SW480 (cell line): ENCODE results near the gene VWA8.
"Not testable (repeated sequence)": the region's sequence is repeated elsewhere in the genome, so short reads cannot be mapped to it uniquely, and the experiment has no call there.

Experiments
- DNase-seq: peaks from one replicate; pipeline ENCODE4 v3.0.0-alpha.2; 2016; ENCODE audit warnings: low spot score

Gene VWA8

GRCh38 chr13:41802043-41802683 lies 158.7 kb downstream of the VWA8 start:
- no peak for DNase-seq

GRCh38 chr13:41791056-41791455 lies 169.9 kb downstream of the VWA8 start:
- no peak for DNase-seq

- no peak for DNase-seq
Measured at GRCh38 chr13:41788552-41788951, 172.4 kb downstream of the VWA8 start.

- no peak for DNase-seq
Measured at GRCh38 chr13:41785402-41786172, 175.3 kb downstream of the VWA8 start.

GRCh38 chr13:41782086-41782485 lies 178.8 kb downstream of the VWA8 start:
- DNase-seq: no peak

- no peak for DNase-seq
Measured at GRCh38 chr13:41780715-41781706, 179.9 kb downstream of the VWA8 start.

GRCh38 chr13:41775251-41775650 lies 185.7 kb downstream of the VWA8 start:
- DNase-seq: no peak

- DNase-seq: no peak
Measured at GRCh38 chr13:41774605-41775218, 186.2 kb downstream of the VWA8 start.

- no peak for DNase-seq
Measured at GRCh38 chr13:41767801-41768200, 193.1 kb downstream of the VWA8 start.

- DNase-seq: no peak
Measured at GRCh38 chr13:41766439-41766838, 194.5 kb downstream of the VWA8 start.

GRCh38 chr13:41765813-41766212 lies 195.1 kb downstream of the VWA8 start:
- no peak for DNase-seq

GRCh38 chr13:41765020-41765419 lies 195.9 kb downstream of the VWA8 start:
- DNase-seq: no peak

GRCh38 chr13:41764558-41764957 lies 196.4 kb downstream of the VWA8 start:
- DNase-seq: no peak

GRCh38 chr13:41763782-41764181 lies 197.1 kb downstream of the VWA8 start:
- DNase-seq: no peak

GRCh38 chr13:41762796-41763195 lies 198.1 kb downstream of the VWA8 start:
- no peak for DNase-seq

GRCh38 chr13:41756198-41756880 lies 204.6 kb downstream of the VWA8 start:
- DNase-seq: no peak

GRCh38 chr13:41751734-41752445 lies 209.0 kb downstream of the VWA8 start:
- no peak for DNase-seq

GRCh38 chr13:41751277-41751676 lies 209.6 kb downstream of the VWA8 start:
- DNase-seq: no peak

GRCh38 chr13:41746259-41746658 lies 214.7 kb downstream of the VWA8 start:
- peak; percentile 94 for DNase-seq

- DNase-seq: not testable (repeated sequence)
Measured at GRCh38 chr13:41745496-41745895, 215.4 kb downstream of the VWA8 start.
